Measurements from ENCODE around the gene TGFBR3L.

DNA sequence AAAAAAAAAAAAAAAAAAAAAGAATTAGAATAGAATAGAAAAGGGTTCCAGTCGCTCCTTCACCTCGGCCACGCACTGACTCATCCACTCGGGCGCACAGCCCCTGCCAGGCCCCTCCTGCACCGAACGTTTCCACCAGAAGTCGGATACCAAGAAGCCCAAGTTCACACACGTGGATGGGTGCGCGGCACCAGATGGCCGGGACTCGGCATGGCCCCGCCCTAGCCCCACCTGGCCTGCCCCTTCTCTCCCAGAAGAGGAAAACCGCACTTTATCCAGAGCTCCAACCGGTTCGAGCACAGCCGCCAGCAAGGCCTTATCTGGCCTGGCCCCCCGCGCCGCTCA lies 46.3 kb upstream of the TGFBR3L start:
- TF ChIP-seq, protein P1, sequence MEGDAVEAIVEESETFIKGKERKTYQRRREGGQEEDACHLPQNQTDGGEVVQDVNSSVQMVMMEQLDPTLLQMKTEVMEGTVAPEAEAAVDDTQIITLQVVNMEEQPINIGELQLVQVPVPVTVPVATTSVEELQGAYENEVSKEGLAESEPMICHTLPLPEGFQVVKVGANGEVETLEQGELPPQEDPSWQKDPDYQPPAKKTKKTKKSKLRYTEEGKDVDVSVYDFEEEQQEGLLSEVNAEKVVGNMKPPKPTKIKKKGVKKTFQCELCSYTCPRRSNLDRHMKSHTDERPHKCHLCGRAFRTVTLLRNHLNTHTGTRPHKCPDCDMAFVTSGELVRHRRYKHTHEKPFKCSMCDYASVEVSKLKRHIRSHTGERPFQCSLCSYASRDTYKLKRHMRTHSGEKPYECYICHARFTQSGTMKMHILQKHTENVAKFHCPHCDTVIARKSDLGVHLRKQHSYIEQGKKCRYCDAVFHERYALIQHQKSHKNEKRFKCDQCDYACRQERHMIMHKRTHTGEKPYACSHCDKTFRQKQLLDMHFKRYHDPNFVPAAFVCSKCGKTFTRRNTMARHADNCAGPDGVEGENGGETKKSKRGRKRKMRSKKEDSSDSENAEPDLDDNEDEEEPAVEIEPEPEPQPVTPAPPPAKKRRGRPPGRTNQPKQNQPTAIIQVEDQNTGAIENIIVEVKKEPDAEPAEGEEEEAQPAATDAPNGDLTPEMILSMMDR (IDR thresholded peaks at IDR 0.05): no peak
- TF ChIP-seq POLR2A (IDR thresholded peaks at IDR 0.05): no peak

All from body of pancreas (tissue), 4 donors.